Keratinocyte (primary cell): ENCODE data around the gene DPM2. TPM values are rescaled to one million over a fixed set of nuclear protein-coding genes. Genes with fewer than 3 reads are reported as not detected.

Source experiments
- DNase-seq: peaks from one replicate; pipeline ENCODE4 v3.0.0-alpha.2; 2011; ENCODE audit warnings: low read depth, missing footprints, low spot score
- FAIRE-seq: peaks from 2 replicates; lab custom pipeline; 2011; peaks lifted over from hg19 to GRCh38; lab: Jason Lieb, UNC
- H2AFZ ChIP-seq: 2 replicates; pipeline ENCODE4 v1.6.0; 2012; ENCODE audit warnings: low read length, control low read depth, inconsistent platforms; ENCODE audit not compliant: control insufficient read depth
- H3K27ac ChIP-seq: 2 replicates; pipeline ENCODE4 v1.5.1; 2011; ENCODE audit warnings: low read length; ENCODE audit not compliant: control insufficient read depth, insufficient read depth
- H3K27me3 ChIP-seq: 3 replicates; pipeline ENCODE4 v1.6.0; 2011; ENCODE audit warnings: low read length; ENCODE audit not compliant: control insufficient read depth, insufficient read depth; ENCODE audit errors: extremely low read depth
- H3K36me3 ChIP-seq, 2 experiments: 2 replicates in 1 of 2; 3 replicates in 1 of 2; pipeline ENCODE4 v1.5.1; 2011; ENCODE audit warnings: low read length in 2 of 2, mild to moderate bottlenecking in 1 of 2; ENCODE audit not compliant: control insufficient read depth in 2 of 2, insufficient read depth in 2 of 2; ENCODE audit errors: extremely low read depth in 1 of 2
- H3K4me1 ChIP-seq: 3 replicates; pipeline ENCODE4 v1.5.1; 2011; ENCODE audit warnings: low read length; ENCODE audit not compliant: control insufficient read depth, insufficient read depth; ENCODE audit errors: extremely low read depth
- H3K4me2 ChIP-seq: 3 replicates; pipeline ENCODE4 v1.6.0; 2011; ENCODE audit warnings: low read depth, low read length; ENCODE audit not compliant: control insufficient read depth, insufficient read depth; ENCODE audit errors: extremely low read depth
- H3K4me3 ChIP-seq, 3 experiments: fragments of 200-600 bp in 1 of 3; sonication (generic) in 1 of 3; 2 replicates in 2 of 3; 3 replicates in 1 of 3; pipeline ENCODE4 v1.5.1; 2011 to 2016; ENCODE audit warnings: low read length in 3 of 3, mild to moderate bottlenecking in 3 of 3, control low read depth in 2 of 3, inconsistent platforms in 1 of 3, low read depth in 1 of 3, mixed read lengths in 1 of 3, mixed run types in 1 of 3, moderate library complexity in 1 of 3; ENCODE audit not compliant: control insufficient read depth in 2 of 3, insufficient read depth in 2 of 3; ENCODE audit errors: extremely low read depth in 1 of 3
- H3K79me2 ChIP-seq: 2 replicates; pipeline ENCODE4 v1.6.0; 2012; ENCODE audit warnings: low read length; ENCODE audit not compliant: control insufficient read depth, insufficient read depth
- H3K9ac ChIP-seq: 3 replicates; pipeline ENCODE4 v1.6.0; 2011; ENCODE audit warnings: low read length; ENCODE audit not compliant: control insufficient read depth, insufficient read depth; ENCODE audit errors: extremely low read depth
- H3K9me1 ChIP-seq: 3 replicates; pipeline ENCODE4 v1.6.0; 2011; ENCODE audit warnings: low read length; ENCODE audit not compliant: control insufficient read depth, insufficient read depth; ENCODE audit errors: extremely low read depth
- H3K9me3 ChIP-seq: 2 replicates; pipeline ENCODE4 v1.5.1; 2012; ENCODE audit warnings: low read depth, low read length; ENCODE audit not compliant: control insufficient read depth
- H4K20me1 ChIP-seq: 3 replicates; pipeline ENCODE4 v1.6.0; 2011; ENCODE audit warnings: low read length; ENCODE audit not compliant: control insufficient read depth, insufficient read depth; ENCODE audit errors: extremely low read depth
- EZH2 ChIP-seq: IDR thresholded peaks from one replicate; pipeline ENCODE4 v1.6.1; 2012; ENCODE audit warnings: inconsistent platforms, mild to moderate bottlenecking, low read length, moderate library complexity
- dilution Hi-C: fragments of 300-500 bp; cut with MboI; formaldehyde crosslinking; loops from one replicate; pipeline ENCODE4 v1.7.0; 2020; ENCODE audit warnings: low sequenced_read_pairs; ENCODE audit not compliant: extremely low pct_ligation_motif_present
- polyA plus RNA-seq, 5 experiments: library from polyadenylated mRNA; depleted of rRNA in 3 of 5; stranded (reverse) in 3 of 5; stranded (forward) in 1 of 5; unstranded in 1 of 5; fragments of >200 nt; gene quantifications; 1 replicate in 1 of 5; 2 replicates in 3 of 5; 3 replicates in 1 of 5; pipeline versions ENCODE4 v1.2.1 to v1.2.3, GENCODE V29; 2011 to 2012; ENCODE audit warnings: missing spikeins in 2 of 5, low read depth in 1 of 5, low replicate concordance in 1 of 5
- TF ChIP-seq, protein P1 (sequence below), 3 experiments: IDR thresholded peaks in 1 of 3; conservative IDR thresholded peaks in 1 of 3; optimal IDR thresholded peaks in 1 of 3; 2 replicates in 2 of 3; 3 replicates in 1 of 3; pipeline versions ENCODE3 to v1.5.1; 2011; ENCODE audit warnings: low read length in 3 of 3, mild to moderate bottlenecking in 3 of 3, moderate library complexity in 2 of 3, control low read depth in 1 of 3, inconsistent platforms in 1 of 3; ENCODE audit not compliant: insufficient read depth in 2 of 3; ENCODE audit errors: extremely low read depth in 1 of 3

DPM2 gene
- polyA plus RNA-seq, 1 donor (not counting 4 experiments of a cell fraction or from before 2014, with no cell fraction given) = 31.1 TPM

DNA sequence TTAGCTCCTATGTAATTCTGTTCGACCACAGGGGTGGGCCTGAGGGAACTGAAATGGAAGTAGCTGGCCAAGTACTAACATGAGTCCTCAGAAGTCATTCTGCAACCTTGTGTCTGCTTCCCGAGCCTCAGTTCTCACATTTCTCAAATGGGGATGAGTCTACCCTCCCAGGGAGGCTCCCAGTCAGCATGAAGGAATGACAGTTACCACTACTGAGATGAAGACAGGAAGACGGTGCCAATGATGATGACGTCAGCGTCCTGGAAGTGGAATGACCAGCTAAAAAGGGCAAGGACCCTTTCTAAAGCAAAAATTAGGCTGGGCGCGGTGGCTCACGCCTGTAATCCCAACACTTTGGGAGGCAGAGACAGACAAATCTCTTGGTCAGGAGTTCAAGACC lies 13.9 kb downstream of the DPM2 start:
- FAIRE-seq (peak; percentile 36), DNase-seq (no peak)
- H3K36me3 ChIP-seq = no peaks in the 10 kb centered on the region
- no peak overlapping the region for H3K4me3 ChIP-seq
- H3K9me1 ChIP-seq = no peaks in the 10 kb centered on the region
- no peak overlapping the region for H3K9ac ChIP-seq
- H3K27me3 ChIP-seq = no peaks in the 10 kb centered on the region
- dilution Hi-C loops = no loop called here
- no peaks in the 10 kb centered on the region for H4K20me1 ChIP-seq
- H3K4me1 ChIP-seq = peaks cover 32% of the 10 kb centered on the region
- no peak overlapping the region for H2AFZ ChIP-seq
- no peak for TF ChIP-seq EZH2
- TF ChIP-seq, protein P1, sequence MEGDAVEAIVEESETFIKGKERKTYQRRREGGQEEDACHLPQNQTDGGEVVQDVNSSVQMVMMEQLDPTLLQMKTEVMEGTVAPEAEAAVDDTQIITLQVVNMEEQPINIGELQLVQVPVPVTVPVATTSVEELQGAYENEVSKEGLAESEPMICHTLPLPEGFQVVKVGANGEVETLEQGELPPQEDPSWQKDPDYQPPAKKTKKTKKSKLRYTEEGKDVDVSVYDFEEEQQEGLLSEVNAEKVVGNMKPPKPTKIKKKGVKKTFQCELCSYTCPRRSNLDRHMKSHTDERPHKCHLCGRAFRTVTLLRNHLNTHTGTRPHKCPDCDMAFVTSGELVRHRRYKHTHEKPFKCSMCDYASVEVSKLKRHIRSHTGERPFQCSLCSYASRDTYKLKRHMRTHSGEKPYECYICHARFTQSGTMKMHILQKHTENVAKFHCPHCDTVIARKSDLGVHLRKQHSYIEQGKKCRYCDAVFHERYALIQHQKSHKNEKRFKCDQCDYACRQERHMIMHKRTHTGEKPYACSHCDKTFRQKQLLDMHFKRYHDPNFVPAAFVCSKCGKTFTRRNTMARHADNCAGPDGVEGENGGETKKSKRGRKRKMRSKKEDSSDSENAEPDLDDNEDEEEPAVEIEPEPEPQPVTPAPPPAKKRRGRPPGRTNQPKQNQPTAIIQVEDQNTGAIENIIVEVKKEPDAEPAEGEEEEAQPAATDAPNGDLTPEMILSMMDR (optimal IDR thresholded peaks at IDR 0.05 in 1 of 3, IDR thresholded peaks at IDR 0.05 in 1 of 3, conservative IDR thresholded peaks at IDR 0.05 in 1 of 3; ENCODE audit: extremely low read depth in 1 of 3, insufficient read depth in 2 of 3, low read length in 3 of 3) = no peak
- no peaks in the 10 kb centered on the region for H3K9me3 ChIP-seq
- H3K79me2 ChIP-seq = no peaks in the 10 kb centered on the region
- H3K27ac ChIP-seq = no peak overlapping the region
- H3K4me2 ChIP-seq = no peak overlapping the region

DNA sequence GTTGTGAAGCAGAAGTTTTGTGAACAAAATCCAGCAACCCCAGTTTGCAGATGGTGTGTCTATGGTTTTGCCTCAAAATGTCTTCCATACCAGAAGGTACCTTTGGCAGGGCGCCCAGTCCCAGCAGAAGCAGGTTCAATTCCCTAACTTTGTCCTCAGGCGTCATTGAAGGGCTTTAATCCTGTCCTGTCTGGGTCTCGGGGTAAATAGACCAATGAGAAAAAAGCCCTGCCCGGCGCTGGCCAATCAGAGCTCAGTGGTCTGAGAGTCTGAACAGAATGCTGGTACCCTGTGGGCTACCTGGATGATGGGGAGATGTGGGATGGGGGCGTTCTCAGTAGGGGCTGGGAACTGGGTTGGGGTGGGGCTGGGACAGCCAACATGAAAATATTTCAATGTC lies 14.6 kb downstream of the DPM2 start:
- dilution Hi-C loops = no loop called here
- no peak overlapping the region for H3K4me3 ChIP-seq
- peaks cover 36% of the 10 kb centered on the region for H3K4me1 ChIP-seq
- no peaks in the 10 kb centered on the region for H3K79me2 ChIP-seq
- H4K20me1 ChIP-seq = no peaks in the 10 kb centered on the region
- no peak for TF ChIP-seq EZH2
- H3K4me2 ChIP-seq = no peak overlapping the region
- no peaks in the 10 kb centered on the region for H3K9me3 ChIP-seq
- H3K27ac ChIP-seq = no peak overlapping the region
- FAIRE-seq (no peak), DNase-seq (no peak)
- H3K36me3 ChIP-seq = no peaks in the 10 kb centered on the region
- H3K9me1 ChIP-seq = no peaks in the 10 kb centered on the region
- no peak overlapping the region for H3K9ac ChIP-seq
- no peak overlapping the region for H2AFZ ChIP-seq
- H3K27me3 ChIP-seq = no peaks in the 10 kb centered on the region

DNA sequence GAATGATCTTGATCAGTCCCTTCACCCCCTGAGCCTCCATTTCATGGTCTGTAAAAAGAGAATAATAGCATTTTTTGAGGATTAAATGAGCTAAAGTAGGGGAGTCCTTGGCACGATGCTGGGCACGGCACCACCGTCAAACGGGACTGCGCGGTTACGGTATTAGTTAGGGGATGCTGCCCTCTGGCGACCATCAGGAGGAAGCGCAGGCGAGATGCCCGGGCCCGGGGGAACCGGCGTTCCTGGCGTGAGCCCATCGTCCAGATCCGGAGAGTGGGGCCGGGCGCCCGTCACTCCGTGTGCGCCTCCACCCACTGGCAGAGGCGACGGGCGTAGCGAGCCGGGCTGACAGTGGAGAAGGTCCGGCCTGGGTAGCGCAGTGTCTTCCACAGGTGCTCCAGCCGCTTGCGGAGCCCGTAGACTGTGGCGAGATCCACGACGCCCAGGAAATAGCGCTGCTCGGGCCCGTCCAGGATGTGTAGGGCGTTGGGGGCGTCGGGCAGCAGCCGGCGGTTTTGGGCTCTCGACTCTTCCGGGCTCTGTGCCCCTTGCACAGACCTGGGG lies 16.0 kb downstream of the DPM2 start:
- Histone ChIP-seq H3K9me3 (no peaks in the 10 kb centered on the region), H3K36me3 (no peaks in the 10 kb centered on the region), H4K20me1 (no peaks in the 10 kb centered on the region), H3K9ac (no peak overlapping the region), H3K9me1 (no peaks in the 10 kb centered on the region), H3K4me1 (peaks cover 37% of the 10 kb centered on the region), H3K4me3 (no peak overlapping the region), H3K27ac (no peak overlapping the region), H3K4me2 (peak overlapping the region; percentile 20), H2AFZ (no peak overlapping the region), H3K27me3 (no peaks in the 10 kb centered on the region), H3K79me2 (no peaks in the 10 kb centered on the region)
- DNase-seq (no peak), FAIRE-seq (peak; percentile 17)
- TF ChIP-seq, protein P1 (optimal IDR thresholded peaks at IDR 0.05 in 1 of 3, IDR thresholded peaks at IDR 0.05 in 1 of 3, conservative IDR thresholded peaks at IDR 0.05 in 1 of 3; ENCODE audit: extremely low read depth in 1 of 3, insufficient read depth in 2 of 3, low read length in 3 of 3) = peak in 2 of 3 experiments; percentile 82 to 94
- no peak for TF ChIP-seq EZH2
- dilution Hi-C loops = no loop called here
